H1 (cell line): Measurements from ENCODE around the gene LBX2. TPM values are rescaled to one million over a fixed set of nuclear protein-coding genes. Genes with fewer than 3 reads are reported as not detected.
A peak's percentile ranks its signal among the peaks of the same experiment; 100 is the strongest.

Experiments
- CTCF ChIA-PET: fragments of 300-600 bp; sonication (Branson Sonifier 250); formaldehyde crosslinking; loops from one replicate; lab custom pipeline; 2021; ENCODE audit not compliant: partially characterized antibody; lab: Charles Lee
- POLR2A ChIA-PET: fragments of 300-600 bp; sonication (Branson Sonifier 250); formaldehyde crosslinking; loops from one replicate; lab custom pipeline; 2021; ENCODE audit warnings: inconsistent platforms; ENCODE audit not compliant: partially characterized antibody; lab: Charles Lee
- DNase-seq, 2 experiments: peaks; one replicate each; pipeline versions ENCODE4 v3.0.0 to v3.0.0-alpha.2; 2010 to 2022; ENCODE audit warnings: low spot score in 2 of 2, low read depth in 1 of 2, mixed read lengths in 1 of 2
- FAIRE-seq: peaks from 2 replicates; lab custom pipeline; 2011; peaks lifted over from hg19 to GRCh38; lab: Jason Lieb, UNC
- H2AFZ ChIP-seq: 2 replicates; pipeline ENCODE4 v1.8.1; 2012; ENCODE audit warnings: low read length, inconsistent platforms
- H2AK5ac ChIP-seq: 2 replicates; pipeline ENCODE4 v1.6.1; 2013; ENCODE audit warnings: low read depth, low read length
- H2BK120ac ChIP-seq: replicated peaks from 2 replicates; pipeline ENCODE3; 2013; ENCODE audit warnings: low read depth, low read length, inconsistent platforms
- H2BK12ac ChIP-seq: 2 replicates; pipeline ENCODE4 v1.6.1; 2013; ENCODE audit warnings: low read depth, low read length
- H2BK15ac ChIP-seq: 2 replicates; pipeline ENCODE4 v1.6.1; 2013; ENCODE audit warnings: low read length
- H2BK20ac ChIP-seq: 2 replicates; pipeline ENCODE4 v1.6.1; 2013; ENCODE audit warnings: low read length
- H2BK5ac ChIP-seq: 2 replicates; pipeline ENCODE4 v1.6.1; 2013; ENCODE audit warnings: low read depth, low read length
- H3K14ac ChIP-seq: 2 replicates; pipeline ENCODE4 v1.6.1; 2013; ENCODE audit warnings: inconsistent platforms; ENCODE audit not compliant: insufficient read length
- H3K18ac ChIP-seq: 2 replicates; pipeline ENCODE4 v1.6.1; 2013; ENCODE audit warnings: low read length; ENCODE audit errors: extremely low read depth
- H3K23ac ChIP-seq: 2 replicates; pipeline ENCODE4 v1.6.1; 2013; ENCODE audit warnings: inconsistent platforms; ENCODE audit not compliant: insufficient read length
- H3K23me2 ChIP-seq: 2 replicates; pipeline ENCODE4 v1.6.1; 2013; ENCODE audit warnings: low read depth, low read length
- H3K27ac ChIP-seq: 2 replicates; pipeline ENCODE4 v1.6.1; 2011; ENCODE audit warnings: low read depth, low read length, inconsistent platforms
- H3K27me3 ChIP-seq, 4 experiments: replicated peaks in 1 of 4; 1 replicate in 1 of 4; 2 replicates in 3 of 4; pipeline versions ENCODE4 v1.6.1 to v1.8.1; 2011 to 2013; ENCODE audit warnings: low read length in 3 of 4, mild to moderate bottlenecking in 3 of 4, inconsistent platforms in 2 of 4, mixed read lengths in 2 of 4, moderate library complexity in 1 of 4; ENCODE audit not compliant: control insufficient read depth in 3 of 4, insufficient read depth in 3 of 4; ENCODE audit errors: extremely low read depth in 1 of 4
- H3K36me3 ChIP-seq, 4 experiments: 2 replicates each; pipeline versions ENCODE4 v1.6.1 to v1.8.1; 2011 to 2013; ENCODE audit warnings: mild to moderate bottlenecking in 4 of 4, low read length in 3 of 4, moderate library complexity in 2 of 4, control low read depth in 1 of 4, inconsistent platforms in 1 of 4; ENCODE audit not compliant: insufficient read depth in 4 of 4, control insufficient read depth in 2 of 4
- H3K4ac ChIP-seq: replicated peaks from 2 replicates; pipeline ENCODE3; 2013; ENCODE audit warnings: low read length, low read depth, mixed read lengths, inconsistent platforms; ENCODE audit not compliant: insufficient read length
- H3K4me1 ChIP-seq, 4 experiments: replicated peaks in 1 of 4; 1 replicate in 1 of 4; 2 replicates in 3 of 4; pipeline versions ENCODE4 v1.6.1 to v1.8.1; 2011 to 2013; ENCODE audit warnings: low read length in 3 of 4, inconsistent platforms in 2 of 4, mixed read lengths in 1 of 4; ENCODE audit not compliant: insufficient read depth in 4 of 4, control insufficient read depth in 3 of 4
- H3K4me2 ChIP-seq, 2 experiments: 2 replicates each; pipeline versions ENCODE4 v1.6.1 to v1.8.1; 2011 to 2013; ENCODE audit warnings: low read depth in 2 of 2, low read length in 2 of 2, control low read depth in 1 of 2, inconsistent platforms in 1 of 2, mild to moderate bottlenecking in 1 of 2; ENCODE audit not compliant: insufficient read depth in 1 of 2
- H3K4me3 ChIP-seq, 4 experiments: fragments of 200-600, 300-600 bp in 1 of 4; sonication (generic), shearing (Covaris generic), sonication (Bioruptor Twin) in 1 of 4; 2 replicates each; pipeline versions ENCODE4 v1.5.1 to v1.8.1; 2011 to 2016; ENCODE audit warnings: low read length in 4 of 4, low read depth in 3 of 4, control low read depth in 2 of 4, inconsistent platforms in 2 of 4, mild to moderate bottlenecking in 2 of 4, mixed read lengths in 1 of 4, moderate library complexity in 1 of 4; ENCODE audit not compliant: insufficient read depth in 2 of 4; ENCODE audit errors: extremely low read depth in 1 of 4
- H3K56ac ChIP-seq: replicated peaks from 2 replicates; pipeline ENCODE3; 2013; ENCODE audit warnings: low read depth, mild to moderate bottlenecking, mixed read lengths, low read length, inconsistent platforms; ENCODE audit not compliant: insufficient read length
- H3K79me1 ChIP-seq: 2 replicates; pipeline ENCODE4 v1.6.1; 2013; ENCODE audit warnings: low read depth, low read length, control low read depth
- H3K79me2 ChIP-seq, 2 experiments: 2 replicates each; pipeline versions ENCODE4 v1.6.1 to v1.8.1; 2012 to 2013; ENCODE audit warnings: low read length in 2 of 2, mild to moderate bottlenecking in 2 of 2, inconsistent platforms in 1 of 2; ENCODE audit not compliant: insufficient read depth in 2 of 2, control insufficient read depth in 1 of 2
- H3K9ac ChIP-seq, 4 experiments: replicated peaks in 1 of 4; 1 replicate in 1 of 4; 2 replicates in 3 of 4; pipeline versions ENCODE4 v1.6.1 to v1.8.1; 2011 to 2013; ENCODE audit warnings: low read depth in 3 of 4, low read length in 3 of 4, control low read depth in 2 of 4, mild to moderate bottlenecking in 2 of 4, moderate library complexity in 2 of 4, inconsistent platforms in 1 of 4; ENCODE audit errors: extremely low read depth in 1 of 4
- H3K9me3 ChIP-seq, 2 experiments: 2 replicates each; pipeline versions ENCODE4 v1.6.1 to v1.8.1; 2012 to 2013; ENCODE audit warnings: mild to moderate bottlenecking in 2 of 2, moderate library complexity in 2 of 2, control low read depth in 1 of 2, inconsistent platforms in 1 of 2, low read depth in 1 of 2, low read length in 1 of 2, mixed read lengths in 1 of 2; ENCODE audit not compliant: insufficient read depth in 2 of 2
- H4K20me1 ChIP-seq, 2 experiments: replicated peaks in 1 of 2; 2 replicates each; pipeline versions ENCODE3 to v1.8.1; 2011 to 2013; ENCODE audit warnings: inconsistent platforms in 2 of 2, low read length in 2 of 2, mild to moderate bottlenecking in 1 of 2; ENCODE audit not compliant: insufficient read depth in 2 of 2, control insufficient read depth in 1 of 2
- H4K5ac ChIP-seq: 2 replicates; pipeline ENCODE4 v1.6.1; 2013; ENCODE audit warnings: low read length, low read depth, mixed read lengths, inconsistent platforms; ENCODE audit not compliant: insufficient read length
- H4K8ac ChIP-seq: 2 replicates; pipeline ENCODE4 v1.8.0; 2013; ENCODE audit warnings: mild to moderate bottlenecking, moderate library complexity, low read length, inconsistent platforms; ENCODE audit not compliant: insufficient read depth; ENCODE audit errors: extremely low read depth
- H4K91ac ChIP-seq: replicated peaks from 2 replicates; pipeline ENCODE3; 2013; ENCODE audit warnings: low read length, mixed read lengths, inconsistent platforms; ENCODE audit not compliant: insufficient read length
- ASH2L ChIP-seq: fragments of 200-600, 300-600 bp; sonication (generic); IDR thresholded peaks from one replicate; pipeline ENCODE4 v1.7.1; 2017; ENCODE audit warnings: low read length
- KDM5A ChIP-seq: fragments of 200-600 bp; IDR thresholded peaks from 2 replicates; pipeline ENCODE4 v1.7.1; 2012; ENCODE audit warnings: mild to moderate bottlenecking, low read length, inconsistent platforms, mixed read lengths
- MAFK ChIP-seq: IDR thresholded peaks from 2 replicates; pipeline ENCODE4 v1.6.1; 2012; ENCODE audit warnings: low read depth, mild to moderate bottlenecking, improper control_type of control experiment, low read length
- MAX ChIP-seq: IDR thresholded peaks from 2 replicates; pipeline ENCODE4 v1.6.1; 2012; ENCODE audit warnings: inconsistent platforms
- PHF8 ChIP-seq: fragments of 200-600 bp; sonication (generic); conservative IDR thresholded peaks from 2 replicates; pipeline ENCODE4 v1.7.1; 2012; ENCODE audit warnings: low read depth, mild to moderate bottlenecking, inconsistent platforms, low read length, moderate library complexity
- POU5F1 ChIP-seq: IDR thresholded peaks from 2 replicates; pipeline ENCODE4 v1.6.1; 2011; ENCODE audit warnings: low read depth, mild to moderate bottlenecking, low read length, moderate library complexity
- SAP30 ChIP-seq: fragments of 300-600 bp; sonication (generic); IDR thresholded peaks from 2 replicates; pipeline ENCODE4 v1.7.1; 2012; ENCODE audit warnings: low read length, moderate library complexity, mild to moderate bottlenecking, inconsistent platforms; ENCODE audit not compliant: insufficient read depth, insufficient replicate concordance
- SIRT6 ChIP-seq: IDR thresholded peaks from one replicate; pipeline ENCODE4 v1.7.1; 2012; ENCODE audit warnings: low read length, inconsistent platforms
- USF2 ChIP-seq: IDR thresholded peaks from 2 replicates; pipeline ENCODE4 v1.6.1; 2011; ENCODE audit warnings: low read length, improper control_type of control experiment
- YY1 ChIP-seq: IDR thresholded peaks from 2 replicates; pipeline ENCODE4 v1.6.1; 2011; ENCODE audit warnings: low read depth, mild to moderate bottlenecking, low read length
- WGBS, 2 experiments: shearing (Covaris generic) in 1 of 2; methylation state at CpG; one replicate each; pipeline versions ENCODE4 v1.1.6 to v1.1.7; 2013 to 2015; ENCODE audit warnings: low lambda C conversion rate in 2 of 2, mixed read lengths in 2 of 2, inconsistent platforms in 1 of 2, low coverage in 1 of 2, missing lambda C conversion rate in 1 of 2; ENCODE audit not compliant: insufficient replicate concordance in 2 of 2, insufficient coverage in 1 of 2, insufficient read length in 1 of 2; ENCODE audit errors: extremely low coverage in 1 of 2, missing lambda C conversion rate in 1 of 2; 5-methylcytosine and 5-hydroxymethylcytosine counted together
- polyA plus RNA-seq, 7 experiments: library from polyadenylated mRNA; depleted of rRNA in 3 of 7; stranded (reverse) in 5 of 7; unstranded in 2 of 7; fragments of >200 nt in 5 of 7; fragments of 200-250 nt in 2 of 7; gene quantifications; 1 replicate in 5 of 7; 2 replicates in 1 of 7; 4 replicates in 1 of 7; pipeline versions ENCODE4 v1.2.1 to v1.2.3, GENCODE V29; 2011 to 2013; ENCODE audit warnings: missing spikeins in 2 of 7, mixed read lengths in 2 of 7
- total RNA-seq: library from RNA; stranded (reverse); fragmentation: NEBNext Ultra II Directional; extraction: Animal tissue kit (Norgen Biotek cat#: 25700); gene quantifications from 2 replicates; pipeline ENCODE4 v1.2.1, GENCODE V29; 2021

Gene LBX2
- total and polyA plus RNA-seq, 2 of the 8 experiments (the other 6 are each of a cell fraction or from before 2014, with no cell fraction given), result 0.27 TPM; not detected in 1

GRCh38 chr2:74527741-74528140 lies 28.3 kb upstream of the LBX2 start:
- no peak overlapping the region for H4K91ac ChIP-seq
- no peak overlapping the region for H2AFZ ChIP-seq
- FAIRE-seq, result no peak
- no peak overlapping the region for H3K14ac ChIP-seq
- H3K18ac ChIP-seq, result no peak overlapping the region
- ChIA-PET POLR2A (interaction anchor here (2.1 to 5.9 kb wide), 4 partner anchors 17 to 28 kb away, joined by 8 to 73 read pairs (median 28); partner anchors contain the start of gene LBX2), CTCF (interaction anchor here (1.7 kb wide), 1 partner anchor 24 kb away, joined by 11 read pairs; no protein-coding TSS in a partner anchor)
- DNase-seq, result no peak
- peaks cover 5 to 25% (median 18%) of the 10 kb centered on the region in 4 experiments; a peak in 7 of 8 replicates for H3K36me3 ChIP-seq
- H3K23ac ChIP-seq, result no peak overlapping the region
- H3K4ac ChIP-seq, result no peak overlapping the region
- peaks cover 0 to 18% of the 10 kb centered on the region in 2 experiments; a peak in 2 of 4 replicates for H3K79me2 ChIP-seq
- no peak overlapping the region for H3K56ac ChIP-seq
- H2BK12ac ChIP-seq, result no peak overlapping the region
- H4K20me1 ChIP-seq, result peaks cover 3 to 6% of the 10 kb centered on the region in 2 experiments
- H2BK5ac ChIP-seq, result no peak overlapping the region
- no peak overlapping the region for H3K4me3 ChIP-seq
- no peak overlapping the region for H2BK15ac ChIP-seq
- H3K27me3 ChIP-seq, result peaks cover 0 to 3% (median under 1%) of the 10 kb centered on the region in 4 experiments; a peak in 3 of 7 replicates
- H2BK20ac ChIP-seq, result no peak overlapping the region
- H3K27ac ChIP-seq, result no peak overlapping the region
- peaks cover 9% of the 10 kb centered on the region; the same call in 1 of the 2 replicates for H3K23me2 ChIP-seq
- peaks cover 4 to 13% (median 6%) of the 10 kb centered on the region in 4 experiments; a peak in 6 of 7 replicates for H3K4me1 ChIP-seq
- no peak overlapping the region; a peak in 1 of 4 replicates for H3K4me2 ChIP-seq
- H3K9ac ChIP-seq, result no peak overlapping the region
- H4K5ac ChIP-seq, result no peak overlapping the region
- H2AK5ac ChIP-seq, result no peak overlapping the region
- peak overlapping the region; percentile 43 for H4K8ac ChIP-seq
- peaks cover 10% of the 10 kb centered on the region for H3K79me1 ChIP-seq
- 88% methylated on average over 9 of the region's 9 CpGs; no CpG with 5 or more reads in 1 of the 2 experiments for WGBS, 2 experiments
- H3K9me3 ChIP-seq, result no peaks in the 10 kb centered on the region
- H2BK120ac ChIP-seq, result no peak overlapping the region
- TF ChIP-seq YY1 (no peak), KDM5A (no peak), ASH2L (no peak), MAFK (no peak), MAX (no peak), PHF8 (no peak), POU5F1 (no peak), SIRT6 (no peak), USF2 (no peak), SAP30 (no peak)
